K562 (cell line): ENCODE results near the gene RNASEH2A. TPM values are rescaled to one million over a fixed set of nuclear protein-coding genes. Genes with fewer than 3 reads are reported as not detected.

Experiments used
- ARHGAP35 ChIP-seq: fragments of 450-650 bp; IDR thresholded peaks from 2 replicates; pipeline ENCODE4 v1.6.1; 2018; ENCODE audit not compliant: partially characterized antibody
- DDX20 ChIP-seq: fragments of 450-650 bp; IDR thresholded peaks from 2 replicates; pipeline ENCODE4 v1.6.1; 2016; ENCODE audit warnings: missing genetic modification characterization, low read depth, mild to moderate bottlenecking, missing compliant biosample characterization, moderate library complexity
- FOXM1 ChIP-seq, 2 experiments: fragments of 450-650 bp in 1 of 2; sonication (generic) in 1 of 2; formaldehyde crosslinking in 1 of 2; IDR thresholded peaks; 2 replicates each; pipeline versions ENCODE4 v1.6.1 to v1.9.0; 2017 to 2022; ENCODE audit warnings: low read depth in 2 of 2, mild to moderate bottlenecking in 2 of 2, missing genetic modification reagents in 1 of 2, moderate library complexity in 1 of 2
- FUS ChIP-seq: fragments of 200-400 bp; formaldehyde crosslinking; optimal IDR thresholded peaks from 2 replicates; pipeline ENCODE3; 2017; ENCODE audit warnings: low read depth, low read length
- NFIX ChIP-seq: fragments of 250-450 bp; sonication (Bioruptor Pico); IDR thresholded peaks from 2 replicates; pipeline ENCODE4 v1.4.0; 2020; ENCODE audit warnings: low read depth, mild to moderate bottlenecking, moderate library complexity
- PHB ChIP-seq: fragments of 250-450 bp; sonication (Bioruptor Pico); IDR thresholded peaks from 2 replicates; pipeline ENCODE4 v1.5.0; 2021
- RBBP5 ChIP-seq: fragments of 200-600 bp; sonication (generic); IDR thresholded peaks from 2 replicates; pipeline ENCODE4 v1.6.1; 2012; ENCODE audit warnings: borderline replicate concordance, mild to moderate bottlenecking, low read length, control low read depth, inconsistent platforms; ENCODE audit not compliant: insufficient read depth, poor library complexity, severe bottlenecking
- SETDB1 ChIP-seq: IDR thresholded peaks from one replicate; pipeline ENCODE4 v1.6.1; 2012; ENCODE audit warnings: low read length, control low read depth, inconsistent platforms
- SLC30A9 ChIP-seq: fragments of 250-450 bp; sonication (Bioruptor Pico); IDR thresholded peaks from 2 replicates; pipeline ENCODE4 v1.8.0; 2022; ENCODE audit warnings: mild to moderate bottlenecking, moderate library complexity
- ZNF311 ChIP-seq: fragments of 250-450 bp; sonication (Bioruptor Pico); IDR thresholded peaks from 2 replicates; pipeline ENCODE4 v1.4.0; 2020; ENCODE audit warnings: mild to moderate bottlenecking, moderate library complexity
- ZNF436 ChIP-seq: fragments of 250-450, 450-650 bp; sonication (Bioruptor Pico); formaldehyde crosslinking; IDR thresholded peaks from 2 replicates; pipeline ENCODE4 v1.7.0; 2020; ENCODE audit warnings: mild to moderate bottlenecking
- polyA plus RNA-seq, 8 experiments: library from polyadenylated mRNA; depleted of rRNA in 4 of 8; stranded (reverse) in 5 of 8; unstranded in 3 of 8; fragments of >200 nt; fragmentation: Nextera tagmentation in 2 of 8; fragmentation: Illumina TruSeq in 1 of 8; extraction: Ambion mirVana in 2 of 8; extraction: Trizol in 1 of 8; gene quantifications; 2 replicates each; pipeline versions ENCODE4 v1.2.1 to v1.2.3, GENCODE V29; 2011 to 2014; ENCODE audit warnings: inconsistent platforms in 1 of 8, missing spikeins in 1 of 8
- total RNA-seq, 7 experiments: library from RNA; depleted of rRNA in 6 of 7; stranded (reverse); fragments of >200 nt in 6 of 7; fragmentation: Illumina TruSeq in 2 of 7; extraction: Trizol in 2 of 7; gene quantifications; 2 replicates each; pipeline versions ENCODE4 v1.2.1 to v1.2.3, GENCODE V29; 2011 to 2021; ENCODE audit warnings: low replicate concordance in 1 of 7
- TF ChIP-seq, protein P1 (sequence below): fragments of 250-450 bp; sonication (Bioruptor Pico); IDR thresholded peaks from 2 replicates; pipeline ENCODE4 v1.5.0; 2020; ENCODE audit warnings: mild to moderate bottlenecking
- TF ChIP-seq, protein P2 (sequence below), 2 experiments: fragments of 150-350 bp in 1 of 2; IDR thresholded peaks; 2 replicates each; pipeline ENCODE4 v1.6.1; 2012 to 2016; ENCODE audit warnings: low read depth in 2 of 2, low read length in 2 of 2, mild to moderate bottlenecking in 1 of 2, moderate library complexity in 1 of 2
- TF ChIP-seq, protein P3 (sequence below): fragments of 450-650 bp; formaldehyde crosslinking; IDR thresholded peaks from 2 replicates; pipeline ENCODE4 v1.4.0; 2020; ENCODE audit warnings: mild to moderate bottlenecking, mixed read lengths

The RNASEH2A gene
- total and polyA plus RNA-seq, 9 of the 15 experiments (the other 6 are each of a cell fraction or from before 2014, with no cell fraction given): 22.3 to 78.0 (median 61.7) TPM

GRCh38 chr19:12777217-12778016, 29.0 kb upstream of the RNASEH2A start (continued):
- TF ChIP-seq, protein P1, sequence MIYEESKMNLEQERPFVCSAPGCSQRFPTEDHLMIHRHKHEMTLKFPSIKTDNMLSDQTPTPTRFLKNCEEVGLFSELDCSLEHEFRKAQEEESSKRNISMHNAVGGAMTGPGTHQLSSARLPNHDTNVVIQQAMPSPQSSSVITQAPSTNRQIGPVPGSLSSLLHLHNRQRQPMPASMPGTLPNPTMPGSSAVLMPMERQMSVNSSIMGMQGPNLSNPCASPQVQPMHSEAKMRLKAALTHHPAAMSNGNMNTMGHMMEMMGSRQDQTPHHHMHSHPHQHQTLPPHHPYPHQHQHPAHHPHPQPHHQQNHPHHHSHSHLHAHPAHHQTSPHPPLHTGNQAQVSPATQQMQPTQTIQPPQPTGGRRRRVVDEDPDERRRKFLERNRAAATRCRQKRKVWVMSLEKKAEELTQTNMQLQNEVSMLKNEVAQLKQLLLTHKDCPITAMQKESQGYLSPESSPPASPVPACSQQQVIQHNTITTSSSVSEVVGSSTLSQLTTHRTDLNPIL (CRISPR knock-in tag): no peak
- TF ChIP-seq DDX20 (tag) (no peak), ZNF311 (no peak), SLC30A9 (CRISPR knock-in tag) (no peak), SETDB1 (no peak), ARHGAP35 (no peak), NFIX (CRISPR knock-in tag) (no peak), ZNF436 (CRISPR knock-in tag) (no peak), FUS (no peak), RBBP5 (no peak), FOXM1 (IDR thresholded peaks at IDR 0.05; ENCODE audit: low read depth) (no peak), FOXM1 (CRISPR knock-in tag; IDR thresholded peaks at IDR 0.05; ENCODE audit: low read depth) (no peak), PHB (no peak)
- TF ChIP-seq, protein P2, sequence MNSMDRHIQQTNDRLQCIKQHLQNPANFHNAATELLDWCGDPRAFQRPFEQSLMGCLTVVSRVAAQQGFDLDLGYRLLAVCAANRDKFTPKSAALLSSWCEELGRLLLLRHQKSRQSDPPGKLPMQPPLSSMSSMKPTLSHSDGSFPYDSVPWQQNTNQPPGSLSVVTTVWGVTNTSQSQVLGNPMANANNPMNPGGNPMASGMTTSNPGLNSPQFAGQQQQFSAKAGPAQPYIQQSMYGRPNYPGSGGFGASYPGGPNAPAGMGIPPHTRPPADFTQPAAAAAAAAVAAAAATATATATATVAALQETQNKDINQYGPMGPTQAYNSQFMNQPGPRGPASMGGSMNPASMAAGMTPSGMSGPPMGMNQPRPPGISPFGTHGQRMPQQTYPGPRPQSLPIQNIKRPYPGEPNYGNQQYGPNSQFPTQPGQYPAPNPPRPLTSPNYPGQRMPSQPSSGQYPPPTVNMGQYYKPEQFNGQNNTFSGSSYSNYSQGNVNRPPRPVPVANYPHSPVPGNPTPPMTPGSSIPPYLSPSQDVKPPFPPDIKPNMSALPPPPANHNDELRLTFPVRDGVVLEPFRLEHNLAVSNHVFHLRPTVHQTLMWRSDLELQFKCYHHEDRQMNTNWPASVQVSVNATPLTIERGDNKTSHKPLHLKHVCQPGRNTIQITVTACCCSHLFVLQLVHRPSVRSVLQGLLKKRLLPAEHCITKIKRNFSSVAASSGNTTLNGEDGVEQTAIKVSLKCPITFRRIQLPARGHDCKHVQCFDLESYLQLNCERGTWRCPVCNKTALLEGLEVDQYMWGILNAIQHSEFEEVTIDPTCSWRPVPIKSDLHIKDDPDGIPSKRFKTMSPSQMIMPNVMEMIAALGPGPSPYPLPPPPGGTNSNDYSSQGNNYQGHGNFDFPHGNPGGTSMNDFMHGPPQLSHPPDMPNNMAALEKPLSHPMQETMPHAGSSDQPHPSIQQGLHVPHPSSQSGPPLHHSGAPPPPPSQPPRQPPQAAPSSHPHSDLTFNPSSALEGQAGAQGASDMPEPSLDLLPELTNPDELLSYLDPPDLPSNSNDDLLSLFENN (IDR thresholded peaks at IDR 0.05; ENCODE audit: low read depth in 2 of 2, low read length in 2 of 2): no peak; a peak in 1 of 4 replicates
- TF ChIP-seq, protein P3, sequence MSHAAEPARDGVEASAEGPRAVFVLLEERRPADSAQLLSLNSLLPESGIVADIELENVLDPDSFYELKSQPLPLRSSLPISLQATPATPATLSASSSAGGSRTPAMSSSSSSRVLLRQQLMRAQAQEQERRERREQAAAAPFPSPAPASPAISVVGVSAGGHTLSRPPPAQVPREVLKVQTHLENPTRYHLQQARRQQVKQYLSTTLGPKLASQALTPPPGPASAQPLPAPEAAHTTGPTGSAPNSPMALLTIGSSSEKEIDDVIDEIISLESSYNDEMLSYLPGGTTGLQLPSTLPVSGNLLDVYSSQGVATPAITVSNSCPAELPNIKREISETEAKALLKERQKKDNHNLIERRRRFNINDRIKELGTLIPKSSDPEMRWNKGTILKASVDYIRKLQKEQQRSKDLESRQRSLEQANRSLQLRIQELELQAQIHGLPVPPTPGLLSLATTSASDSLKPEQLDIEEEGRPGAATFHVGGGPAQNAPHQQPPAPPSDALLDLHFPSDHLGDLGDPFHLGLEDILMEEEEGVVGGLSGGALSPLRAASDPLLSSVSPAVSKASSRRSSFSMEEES: no peak
